NOMO-1 (cell line): ENCODE data around the gene HNF4A.
"Not testable (repeated sequence)": the region's sequence is repeated elsewhere in the genome, so short reads cannot be mapped to it uniquely, and the experiment has no call there.

ENCODE experiments used
- DNase-seq, 2 experiments: peaks; one replicate each; lab custom pipeline; 2025; ENCODE audit not compliant: unreplicated experiment in 2 of 2; lab: John Stamatoyannopoulos, UW

The HNF4A gene

GRCh38 chr20:44464514-44464913, 109.0 kb downstream of the HNF4A start:
- DNase-seq, result no peak

- DNase-seq, result no peak
Measured at GRCh38 chr20:44465001-44465560, 109.6 kb downstream of the HNF4A start.

- no peak for DNase-seq
Measured at GRCh38 chr20:44467289-44467883, 111.9 kb downstream of the HNF4A start.

GRCh38 chr20:44468044-44468782, 112.7 kb downstream of the HNF4A start:
- no peak for DNase-seq

GRCh38 chr20:44470327-44470726, 114.8 kb downstream of the HNF4A start:
- DNase-seq, result no peak

- DNase-seq, result no peak
Measured at GRCh38 chr20:44471481-44471882, 116.0 kb downstream of the HNF4A start.

- DNase-seq, result not testable (repeated sequence)
Measured at GRCh38 chr20:44472283-44472682, 116.8 kb downstream of the HNF4A start.

GRCh38 chr20:44475372-44475693, 119.8 kb downstream of the HNF4A start:
- no peak for DNase-seq

GRCh38 chr20:44475694-44476560, 120.4 kb downstream of the HNF4A start, which contains the start of gene TTPAL:
Gene TTPAL (plus strand): TSS chr20:44475874. CDS start chr20:44480000, 4,126 bp downstream.
- peak; percentile 80 to 92 for DNase-seq

GRCh38 chr20:44477151-44477550, 121.7 kb downstream of the HNF4A start:
- no peak for DNase-seq

- DNase-seq, result no peak
Measured at GRCh38 chr20:44478206-44478605, 122.7 kb downstream of the HNF4A start.

- no peak for DNase-seq
Measured at GRCh38 chr20:44479643-44480042, 124.1 kb downstream of the HNF4A start.

GRCh38 chr20:44480097-44480496, 124.6 kb downstream of the HNF4A start:
- no peak for DNase-seq

- DNase-seq, result peak in 1 of 2 experiments; percentile 6
Measured at GRCh38 chr20:44481719-44482416, 126.4 kb downstream of the HNF4A start.

GRCh38 chr20:44483112-44483511, 127.6 kb downstream of the HNF4A start:
- DNase-seq, result no peak
